GM23338 (cell line): ENCODE data around the gene AQP1.

Source experiments
- CREB1 ChIP-seq: fragments of 250-450 bp; sonication (Bioruptor Pico); IDR thresholded peaks from 2 replicates; pipeline ENCODE4 v1.5.0; 2020; ENCODE audit warnings: low read depth, mild to moderate bottlenecking, moderate library complexity
- EZH2 ChIP-seq: fragments of 200-600 bp; sonication (generic); IDR thresholded peaks from one replicate; pipeline ENCODE4 v1.8.0; 2017; ENCODE audit warnings: antibody characterized with exemption, mild to moderate bottlenecking, low read depth; ENCODE audit not compliant: unreplicated experiment
- EZH2phosphoT487 ChIP-seq: fragments of 200-600 bp; sonication (generic); IDR thresholded peaks from one replicate; pipeline ENCODE4 v1.8.1; 2018; ENCODE audit warnings: antibody characterized with exemption; ENCODE audit not compliant: unreplicated experiment
- JUNB ChIP-seq: IDR thresholded peaks from one replicate; pipeline ENCODE4 v1.6.1; 2016; ENCODE audit warnings: antibody characterized with exemption; ENCODE audit not compliant: unreplicated experiment
- NANOG ChIP-seq: IDR thresholded peaks from 2 replicates; pipeline ENCODE4 v1.6.1; 2016; ENCODE audit warnings: antibody characterized with exemption, borderline replicate concordance
- POLR2AphosphoS5 ChIP-seq: IDR thresholded peaks from 2 replicates; pipeline ENCODE4 v1.6.1; 2016; ENCODE audit warnings: antibody characterized with exemption, low read depth
- STAT1 ChIP-seq: IDR thresholded peaks from one replicate; pipeline ENCODE4 v1.6.1; 2016; ENCODE audit warnings: antibody characterized with exemption; ENCODE audit not compliant: unreplicated experiment
- ZNF114 ChIP-seq: fragments of 250-450 bp; sonication (Bioruptor Pico); IDR thresholded peaks from 2 replicates; pipeline ENCODE4 v1.5.0; 2020; ENCODE audit warnings: mild to moderate bottlenecking, moderate library complexity
- ZNF331 ChIP-seq: fragments of 250-450 bp; sonication (Bioruptor Pico); IDR thresholded peaks from 2 replicates; pipeline ENCODE4 v1.5.0; 2020; ENCODE audit warnings: low read depth, mild to moderate bottlenecking, moderate library complexity
- TF ChIP-seq, protein P1 (sequence below), 2 experiments: fragments of 200-600 bp in 1 of 2; sonication (generic) in 1 of 2; conservative IDR thresholded peaks; 2 replicates each; pipeline versions ENCODE4 v1.5.1 to v1.6.1; 2016 to 2017; ENCODE audit warnings: antibody characterized with exemption in 2 of 2, low read depth in 2 of 2, mild to moderate bottlenecking in 2 of 2, moderate library complexity in 1 of 2
- TF ChIP-seq, protein P2 (sequence below): IDR thresholded peaks from one replicate; pipeline ENCODE4 v1.6.1; 2018; ENCODE audit warnings: antibody characterized with exemption; ENCODE audit not compliant: unreplicated experiment
- TF ChIP-seq, protein P3 (sequence below): IDR thresholded peaks from 2 replicates; pipeline ENCODE4 v1.6.1; 2016; ENCODE audit warnings: antibody characterized with exemption
- TF ChIP-seq, protein P4 (sequence below): fragments of 250-450 bp; sonication (Bioruptor Pico); IDR thresholded peaks from 2 replicates; pipeline ENCODE4 v1.5.0; 2020; ENCODE audit warnings: mild to moderate bottlenecking, moderate library complexity

DNA sequence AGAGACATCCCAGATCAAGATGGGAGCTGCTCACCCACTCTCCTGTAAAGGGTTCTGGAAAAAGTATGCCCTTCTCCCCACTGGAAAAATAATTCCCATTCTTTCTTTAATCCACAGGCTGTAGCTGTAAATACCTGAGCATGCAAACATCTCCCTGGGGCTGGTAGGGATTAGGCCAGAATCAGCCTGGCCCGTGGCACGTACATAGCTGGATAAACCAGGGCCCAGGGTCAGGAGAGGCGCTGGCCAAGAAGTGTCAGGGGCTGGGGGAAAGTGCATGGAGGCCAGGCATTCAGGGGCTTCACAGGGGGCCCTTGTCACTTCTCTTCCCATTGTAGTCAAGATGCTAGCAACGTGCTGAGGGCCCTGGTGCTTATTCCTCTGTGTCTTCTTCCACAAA is 30.7 kb upstream of the AQP1 start:
- TF ChIP-seq, protein P1, sequence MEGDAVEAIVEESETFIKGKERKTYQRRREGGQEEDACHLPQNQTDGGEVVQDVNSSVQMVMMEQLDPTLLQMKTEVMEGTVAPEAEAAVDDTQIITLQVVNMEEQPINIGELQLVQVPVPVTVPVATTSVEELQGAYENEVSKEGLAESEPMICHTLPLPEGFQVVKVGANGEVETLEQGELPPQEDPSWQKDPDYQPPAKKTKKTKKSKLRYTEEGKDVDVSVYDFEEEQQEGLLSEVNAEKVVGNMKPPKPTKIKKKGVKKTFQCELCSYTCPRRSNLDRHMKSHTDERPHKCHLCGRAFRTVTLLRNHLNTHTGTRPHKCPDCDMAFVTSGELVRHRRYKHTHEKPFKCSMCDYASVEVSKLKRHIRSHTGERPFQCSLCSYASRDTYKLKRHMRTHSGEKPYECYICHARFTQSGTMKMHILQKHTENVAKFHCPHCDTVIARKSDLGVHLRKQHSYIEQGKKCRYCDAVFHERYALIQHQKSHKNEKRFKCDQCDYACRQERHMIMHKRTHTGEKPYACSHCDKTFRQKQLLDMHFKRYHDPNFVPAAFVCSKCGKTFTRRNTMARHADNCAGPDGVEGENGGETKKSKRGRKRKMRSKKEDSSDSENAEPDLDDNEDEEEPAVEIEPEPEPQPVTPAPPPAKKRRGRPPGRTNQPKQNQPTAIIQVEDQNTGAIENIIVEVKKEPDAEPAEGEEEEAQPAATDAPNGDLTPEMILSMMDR (conservative IDR thresholded peaks at IDR 0.05; ENCODE audit: low read depth in 2 of 2) = no peak
- no peak for TF ChIP-seq POLR2AphosphoS5
- no peak for TF ChIP-seq EZH2
- no peak for TF ChIP-seq STAT1
- no peak for TF ChIP-seq CREB1
- no peak for TF ChIP-seq JUNB
- no peak for TF ChIP-seq EZH2phosphoT487
- TF ChIP-seq, protein P2, sequence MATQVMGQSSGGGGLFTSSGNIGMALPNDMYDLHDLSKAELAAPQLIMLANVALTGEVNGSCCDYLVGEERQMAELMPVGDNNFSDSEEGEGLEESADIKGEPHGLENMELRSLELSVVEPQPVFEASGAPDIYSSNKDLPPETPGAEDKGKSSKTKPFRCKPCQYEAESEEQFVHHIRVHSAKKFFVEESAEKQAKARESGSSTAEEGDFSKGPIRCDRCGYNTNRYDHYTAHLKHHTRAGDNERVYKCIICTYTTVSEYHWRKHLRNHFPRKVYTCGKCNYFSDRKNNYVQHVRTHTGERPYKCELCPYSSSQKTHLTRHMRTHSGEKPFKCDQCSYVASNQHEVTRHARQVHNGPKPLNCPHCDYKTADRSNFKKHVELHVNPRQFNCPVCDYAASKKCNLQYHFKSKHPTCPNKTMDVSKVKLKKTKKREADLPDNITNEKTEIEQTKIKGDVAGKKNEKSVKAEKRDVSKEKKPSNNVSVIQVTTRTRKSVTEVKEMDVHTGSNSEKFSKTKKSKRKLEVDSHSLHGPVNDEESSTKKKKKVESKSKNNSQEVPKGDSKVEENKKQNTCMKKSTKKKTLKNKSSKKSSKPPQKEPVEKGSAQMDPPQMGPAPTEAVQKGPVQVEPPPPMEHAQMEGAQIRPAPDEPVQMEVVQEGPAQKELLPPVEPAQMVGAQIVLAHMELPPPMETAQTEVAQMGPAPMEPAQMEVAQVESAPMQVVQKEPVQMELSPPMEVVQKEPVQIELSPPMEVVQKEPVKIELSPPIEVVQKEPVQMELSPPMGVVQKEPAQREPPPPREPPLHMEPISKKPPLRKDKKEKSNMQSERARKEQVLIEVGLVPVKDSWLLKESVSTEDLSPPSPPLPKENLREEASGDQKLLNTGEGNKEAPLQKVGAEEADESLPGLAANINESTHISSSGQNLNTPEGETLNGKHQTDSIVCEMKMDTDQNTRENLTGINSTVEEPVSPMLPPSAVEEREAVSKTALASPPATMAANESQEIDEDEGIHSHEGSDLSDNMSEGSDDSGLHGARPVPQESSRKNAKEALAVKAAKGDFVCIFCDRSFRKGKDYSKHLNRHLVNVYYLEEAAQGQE = no peak
- TF ChIP-seq, protein P3, sequence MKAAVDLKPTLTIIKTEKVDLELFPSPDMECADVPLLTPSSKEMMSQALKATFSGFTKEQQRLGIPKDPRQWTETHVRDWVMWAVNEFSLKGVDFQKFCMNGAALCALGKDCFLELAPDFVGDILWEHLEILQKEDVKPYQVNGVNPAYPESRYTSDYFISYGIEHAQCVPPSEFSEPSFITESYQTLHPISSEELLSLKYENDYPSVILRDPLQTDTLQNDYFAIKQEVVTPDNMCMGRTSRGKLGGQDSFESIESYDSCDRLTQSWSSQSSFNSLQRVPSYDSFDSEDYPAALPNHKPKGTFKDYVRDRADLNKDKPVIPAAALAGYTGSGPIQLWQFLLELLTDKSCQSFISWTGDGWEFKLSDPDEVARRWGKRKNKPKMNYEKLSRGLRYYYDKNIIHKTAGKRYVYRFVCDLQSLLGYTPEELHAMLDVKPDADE = no peak
- no peak for TF ChIP-seq NANOG
- TF ChIP-seq, protein P4, sequence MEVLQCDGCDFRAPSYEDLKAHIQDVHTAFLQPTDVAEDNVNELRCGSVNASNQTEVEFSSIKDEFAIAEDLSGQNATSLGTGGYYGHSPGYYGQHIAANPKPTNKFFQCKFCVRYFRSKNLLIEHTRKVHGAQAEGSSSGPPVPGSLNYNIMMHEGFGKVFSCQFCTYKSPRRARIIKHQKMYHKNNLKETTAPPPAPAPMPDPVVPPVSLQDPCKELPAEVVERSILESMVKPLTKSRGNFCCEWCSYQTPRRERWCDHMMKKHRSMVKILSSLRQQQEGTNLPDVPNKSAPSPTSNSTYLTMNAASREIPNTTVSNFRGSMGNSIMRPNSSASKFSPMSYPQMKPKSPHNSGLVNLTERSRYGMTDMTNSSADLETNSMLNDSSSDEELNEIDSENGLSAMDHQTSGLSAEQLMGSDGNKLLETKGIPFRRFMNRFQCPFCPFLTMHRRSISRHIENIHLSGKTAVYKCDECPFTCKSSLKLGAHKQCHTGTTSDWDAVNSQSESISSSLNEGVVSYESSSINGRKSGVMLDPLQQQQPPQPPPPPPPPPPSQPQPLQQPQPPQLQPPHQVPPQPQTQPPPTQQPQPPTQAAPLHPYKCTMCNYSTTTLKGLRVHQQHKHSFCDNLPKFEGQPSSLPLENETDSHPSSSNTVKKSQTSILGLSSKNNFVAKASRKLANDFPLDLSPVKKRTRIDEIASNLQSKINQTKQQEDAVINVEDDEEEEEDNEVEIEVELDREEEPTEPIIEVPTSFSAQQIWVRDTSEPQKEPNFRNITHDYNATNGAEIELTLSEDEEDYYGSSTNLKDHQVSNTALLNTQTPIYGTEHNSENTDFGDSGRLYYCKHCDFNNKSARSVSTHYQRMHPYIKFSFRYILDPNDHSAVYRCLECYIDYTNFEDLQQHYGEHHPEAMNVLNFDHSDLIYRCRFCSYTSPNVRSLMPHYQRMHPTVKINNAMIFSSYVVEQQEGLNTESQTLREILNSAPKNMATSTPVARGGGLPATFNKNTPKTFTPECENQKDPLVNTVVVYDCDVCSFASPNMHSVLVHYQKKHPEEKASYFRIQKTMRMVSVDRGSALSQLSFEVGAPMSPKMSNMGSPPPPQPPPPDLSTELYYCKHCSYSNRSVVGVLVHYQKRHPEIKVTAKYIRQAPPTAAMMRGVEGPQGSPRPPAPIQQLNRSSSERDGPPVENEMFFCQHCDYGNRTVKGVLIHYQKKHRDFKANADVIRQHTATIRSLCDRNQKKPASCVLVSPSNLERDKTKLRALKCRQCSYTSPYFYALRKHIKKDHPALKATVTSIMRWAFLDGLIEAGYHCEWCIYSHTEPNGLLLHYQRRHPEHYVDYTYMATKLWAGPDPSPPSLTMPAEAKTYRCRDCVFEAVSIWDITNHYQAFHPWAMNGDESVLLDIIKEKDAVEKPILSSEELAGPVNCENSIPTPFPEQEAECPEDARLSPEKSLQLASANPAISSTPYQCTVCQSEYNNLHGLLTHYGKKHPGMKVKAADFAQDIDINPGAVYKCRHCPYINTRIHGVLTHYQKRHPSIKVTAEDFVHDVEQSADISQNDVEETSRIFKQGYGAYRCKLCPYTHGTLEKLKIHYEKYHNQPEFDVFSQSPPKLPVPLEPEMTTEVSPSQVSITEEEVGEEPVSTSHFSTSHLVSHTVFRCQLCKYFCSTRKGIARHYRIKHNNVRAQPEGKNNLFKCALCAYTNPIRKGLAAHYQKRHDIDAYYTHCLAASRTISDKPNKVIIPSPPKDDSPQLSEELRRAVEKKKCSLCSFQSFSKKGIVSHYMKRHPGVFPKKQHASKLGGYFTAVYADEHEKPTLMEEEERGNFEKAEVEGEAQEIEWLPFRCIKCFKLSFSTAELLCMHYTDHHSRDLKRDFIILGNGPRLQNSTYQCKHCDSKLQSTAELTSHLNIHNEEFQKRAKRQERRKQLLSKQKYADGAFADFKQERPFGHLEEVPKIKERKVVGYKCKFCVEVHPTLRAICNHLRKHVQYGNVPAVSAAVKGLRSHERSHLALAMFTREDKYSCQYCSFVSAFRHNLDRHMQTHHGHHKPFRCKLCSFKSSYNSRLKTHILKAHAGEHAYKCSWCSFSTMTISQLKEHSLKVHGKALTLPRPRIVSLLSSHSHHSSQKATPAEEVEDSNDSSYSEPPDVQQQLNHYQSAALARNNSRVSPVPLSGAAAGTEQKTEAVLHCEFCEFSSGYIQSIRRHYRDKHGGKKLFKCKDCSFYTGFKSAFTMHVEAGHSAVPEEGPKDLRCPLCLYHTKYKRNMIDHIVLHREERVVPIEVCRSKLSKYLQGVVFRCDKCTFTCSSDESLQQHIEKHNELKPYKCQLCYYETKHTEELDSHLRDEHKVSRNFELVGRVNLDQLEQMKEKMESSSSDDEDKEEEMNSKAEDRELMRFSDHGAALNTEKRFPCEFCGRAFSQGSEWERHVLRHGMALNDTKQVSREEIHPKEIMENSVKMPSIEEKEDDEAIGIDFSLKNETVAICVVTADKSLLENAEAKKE (CRISPR knock-in tag) = no peak
- no peak for TF ChIP-seq ZNF331
- no peak for TF ChIP-seq ZNF114
